HCEC 1CT (cell line): Measurements from ENCODE around the gene CSNK1A1L.
A peak's percentile ranks its signal among the peaks of the same experiment; 100 is the strongest.

Experiments used
- DNase-seq: peaks from one replicate; pipeline ENCODE4 v3.0.0-alpha.2; 2017

CSNK1A1L gene

GRCh38 chr13:37105251-37105714 lies at the start of gene CSNK1A1L:
Gene CSNK1A1L, minus strand, starts transcription at chr13:37105664. Its CDS starts 408 bp downstream, at chr13:37105256.
- DNase-seq: no peak

GRCh38 chr13:37149380-37149779 lies 43.9 kb upstream of the CSNK1A1L start:
- no peak for DNase-seq

GRCh38 chr13:37148501-37148900 lies 43.0 kb upstream of the CSNK1A1L start:
- DNase-seq: no peak

GRCh38 chr13:37144661-37145060 lies 39.2 kb upstream of the CSNK1A1L start:
- peak; percentile 21 for DNase-seq

- DNase-seq: no peak
Measured at GRCh38 chr13:37143911-37144310, 38.4 kb upstream of the CSNK1A1L start.

- DNase-seq: no peak
Measured at GRCh38 chr13:37142877-37143276, 37.4 kb upstream of the CSNK1A1L start.

- DNase-seq: no peak
Measured at GRCh38 chr13:37141011-37141410, 35.5 kb upstream of the CSNK1A1L start.

GRCh38 chr13:37139356-37139755 lies 33.9 kb upstream of the CSNK1A1L start:
- DNase-seq: no peak

GRCh38 chr13:37138926-37139325 lies 33.5 kb upstream of the CSNK1A1L start:
- no peak for DNase-seq

- peak; percentile 54 for DNase-seq
Measured at GRCh38 chr13:37138169-37138568, 32.7 kb upstream of the CSNK1A1L start.

GRCh38 chr13:37136633-37137032 lies 31.2 kb upstream of the CSNK1A1L start:
- no peak for DNase-seq

- DNase-seq: no peak
Measured at GRCh38 chr13:37136187-37136586, 30.7 kb upstream of the CSNK1A1L start.

- DNase-seq: peak; percentile 88
Measured at GRCh38 chr13:37134411-37135041, 29.1 kb upstream of the CSNK1A1L start.

- DNase-seq: no peak
Measured at GRCh38 chr13:37132211-37132610, 26.7 kb upstream of the CSNK1A1L start.

- DNase-seq: no peak
Measured at GRCh38 chr13:37131092-37131491, 25.6 kb upstream of the CSNK1A1L start.

GRCh38 chr13:37129866-37130265 lies 24.4 kb upstream of the CSNK1A1L start:
- DNase-seq: no peak

- DNase-seq: peak; percentile 81
Measured at GRCh38 chr13:37127691-37128241, 22.3 kb upstream of the CSNK1A1L start.

GRCh38 chr13:37123337-37123736 lies 17.9 kb upstream of the CSNK1A1L start:
- no peak for DNase-seq

- DNase-seq: no peak
Measured at GRCh38 chr13:37118016-37118415, 12.6 kb upstream of the CSNK1A1L start.

- no peak for DNase-seq
Measured at GRCh38 chr13:37114250-37114649, 8.8 kb upstream of the CSNK1A1L start.

- DNase-seq: no peak
Measured at GRCh38 chr13:37113534-37113933, 8.1 kb upstream of the CSNK1A1L start.

- peak; percentile 39 for DNase-seq
Measured at GRCh38 chr13:37109051-37109678, 3.7 kb upstream of the CSNK1A1L start.

- DNase-seq: no peak
Measured at GRCh38 chr13:37107868-37108267, 2.4 kb upstream of the CSNK1A1L start.

GRCh38 chr13:37107456-37107855 lies 2.0 kb upstream of the CSNK1A1L start:
- DNase-seq: no peak
